ENCODE measurements around the gene ADAMTS9. TPM values are rescaled to one million over a fixed set of nuclear protein-coding genes. Genes with fewer than 3 reads are reported as not detected.

The ADAMTS9 gene
- polyA plus RNA-seq, 1 donor from 2014 or later = 0.32 TPM

DNA sequence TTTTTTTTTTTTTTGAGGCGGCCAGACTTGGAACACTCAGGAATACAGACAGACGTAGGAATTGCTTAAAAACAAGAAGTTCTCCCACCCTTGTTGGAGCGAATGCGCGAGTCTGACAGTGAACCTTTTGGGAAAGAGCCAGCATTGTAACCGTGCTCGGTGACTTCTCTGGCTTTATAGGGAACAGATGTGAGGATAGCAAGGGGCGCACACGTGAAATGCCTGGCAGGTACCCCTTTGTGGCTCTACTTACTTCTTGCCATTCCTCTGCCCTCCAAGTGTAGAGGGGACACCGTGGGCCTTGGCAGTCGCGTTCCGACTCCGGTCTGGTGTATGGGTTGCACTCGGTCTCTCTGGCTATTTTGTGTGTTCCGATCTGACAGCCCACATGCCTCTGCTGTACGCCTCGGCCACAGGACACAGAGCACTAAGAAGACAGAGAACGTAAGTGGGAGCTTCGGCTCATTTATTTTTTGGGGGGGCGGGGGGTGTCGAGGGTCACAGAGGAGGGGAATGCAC is 126.4 kb downstream of the ADAMTS9 start:
- H4K20me1 ChIP-seq (ENCODE audit: insufficient read depth) = no peaks in the 10 kb centered on the region
- no peak overlapping the region for H2AFZ ChIP-seq (ENCODE audit: low read depth, low read length)
- TF ChIP-seq TAF1 (IDR thresholded peaks at IDR 0.05; ENCODE audit: low read depth) = no peak
- TF ChIP-seq EP300 (conservative IDR thresholded peaks at IDR 0.05; ENCODE audit: poor library complexity, severe bottlenecking) = no peak
- no peak for TF ChIP-seq SMC3 (conservative IDR thresholded peaks at IDR 0.05; ENCODE audit: poor library complexity)
- TF ChIP-seq POLR2AphosphoS5 (IDR thresholded peaks at IDR 0.05) = no peak
- no peak for TF ChIP-seq MXI1 (conservative IDR thresholded peaks at IDR 0.05; ENCODE audit: poor library complexity, severe bottlenecking)
- no peak for TF ChIP-seq REST (IDR thresholded peaks at IDR 0.05; ENCODE audit: borderline replicate concordance)
- TF ChIP-seq EZH2 (IDR thresholded peaks at IDR 0.05; ENCODE audit: borderline replicate concordance, insufficient read depth, low read length, poor library complexity, severe bottlenecking) = no peak
- TF ChIP-seq RAD21 (conservative IDR thresholded peaks at IDR 0.05) = no peak
- no peak for TF ChIP-seq CTCF (IDR thresholded peaks at IDR 0.05; ENCODE audit: poor library complexity, severe bottlenecking)
- no peak overlapping the region for H3K27ac ChIP-seq (ENCODE audit: low read length)
- no peaks in the 10 kb centered on the region for H3F3A ChIP-seq (ENCODE audit: insufficient read depth, low read length, poor library complexity, severe bottlenecking)
- H3K36me3 ChIP-seq (ENCODE audit: insufficient read depth, low read length) = no peaks in the 10 kb centered on the region
- no peak overlapping the region for H3K4me3 ChIP-seq (ENCODE audit: low read length)
- H3K9me3 ChIP-seq (ENCODE audit: low read length) = no peaks in the 10 kb centered on the region
- no peak overlapping the region for H3K9ac ChIP-seq (ENCODE audit: low read length)
- H3K27me3 ChIP-seq (ENCODE audit: insufficient read depth, low read depth, low read length) = no peaks in the 10 kb centered on the region
- H3K9me2 ChIP-seq (ENCODE audit: insufficient read depth, low read length) = no peaks in the 10 kb centered on the region
- no peak overlapping the region for H3K4me2 ChIP-seq (ENCODE audit: low read length)
- no peaks in the 10 kb centered on the region for H3K79me2 ChIP-seq (replicated peaks; ENCODE audit: insufficient read depth, low read length)

GRCh38 chr3:64560791-64561190 is 127.0 kb downstream of the ADAMTS9 start:
- Histone ChIP-seq H3K9me2 (ENCODE audit: insufficient read depth, low read length) (no peaks in the 10 kb centered on the region), H3K9ac (ENCODE audit: low read length) (no peak overlapping the region), H3K4me2 (ENCODE audit: low read length) (no peak overlapping the region), H3K79me2 (replicated peaks; ENCODE audit: insufficient read depth, low read length) (no peaks in the 10 kb centered on the region), H3F3A (ENCODE audit: insufficient read depth, low read length, poor library complexity, severe bottlenecking) (no peaks in the 10 kb centered on the region), H4K20me1 (ENCODE audit: insufficient read depth) (no peaks in the 10 kb centered on the region), H2AFZ (ENCODE audit: low read depth, low read length) (no peak overlapping the region), H3K36me3 (ENCODE audit: insufficient read depth, low read length) (no peaks in the 10 kb centered on the region), H3K4me3 (ENCODE audit: low read length) (no peak overlapping the region), H3K27ac (ENCODE audit: low read length) (no peak overlapping the region), H3K27me3 (ENCODE audit: insufficient read depth, low read depth, low read length) (no peaks in the 10 kb centered on the region), H3K9me3 (ENCODE audit: low read length) (no peaks in the 10 kb centered on the region)
- TF ChIP-seq EP300 (conservative IDR thresholded peaks at IDR 0.05; ENCODE audit: poor library complexity, severe bottlenecking) (no peak), MXI1 (conservative IDR thresholded peaks at IDR 0.05; ENCODE audit: poor library complexity, severe bottlenecking) (no peak), REST (IDR thresholded peaks at IDR 0.05; ENCODE audit: borderline replicate concordance) (no peak)
